Gastrocnemius medialis (tissue), 4 donors: ENCODE results near the gene OR1A2.

Source experiments
- POLR2A ChIP-seq, 2 donors: fragments of 450-650 bp; IDR thresholded peaks; one replicate each; pipeline ENCODE4 v1.6.1; 2017; ENCODE audit warnings: antibody characterized with exemption in 2 of 2, mild to moderate bottlenecking in 2 of 2, moderate library complexity in 2 of 2
- TF ChIP-seq, protein P1 (sequence below), 5 experiments: fragments of 450-650 bp in 3 of 5; fragments of 200-600 bp in 2 of 5; sonication (generic) in 2 of 5; IDR thresholded peaks in 4 of 5; conservative IDR thresholded peaks in 1 of 5; 1 replicate in 4 of 5; 2 replicates in 1 of 5; pipeline ENCODE4 v1.5.1; 2016 to 2019; ENCODE audit warnings: antibody characterized with exemption in 5 of 5, mild to moderate bottlenecking in 3 of 5, moderate library complexity in 3 of 5

DNA sequence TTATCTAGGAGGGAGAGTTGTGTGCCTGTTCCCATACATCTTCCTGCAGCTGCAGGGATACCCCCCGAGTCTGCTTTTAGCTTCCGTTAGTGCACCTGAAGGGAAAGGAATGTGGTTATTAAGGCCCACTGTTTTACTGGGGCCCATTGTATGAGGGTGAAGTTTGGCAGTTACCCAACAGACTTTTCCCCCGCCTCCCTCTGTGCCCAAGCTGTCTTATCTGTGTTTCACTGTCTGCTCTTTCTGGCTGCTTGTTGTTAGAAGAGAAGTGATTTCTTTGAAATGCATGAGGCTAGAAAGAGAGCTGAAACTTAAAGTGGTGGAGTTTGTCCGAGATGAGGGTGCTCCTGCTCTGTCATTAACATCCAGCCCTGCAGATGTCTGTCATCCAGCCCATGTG lies 7.4 kb upstream of the OR1A2 start:
- TF ChIP-seq, protein P1, sequence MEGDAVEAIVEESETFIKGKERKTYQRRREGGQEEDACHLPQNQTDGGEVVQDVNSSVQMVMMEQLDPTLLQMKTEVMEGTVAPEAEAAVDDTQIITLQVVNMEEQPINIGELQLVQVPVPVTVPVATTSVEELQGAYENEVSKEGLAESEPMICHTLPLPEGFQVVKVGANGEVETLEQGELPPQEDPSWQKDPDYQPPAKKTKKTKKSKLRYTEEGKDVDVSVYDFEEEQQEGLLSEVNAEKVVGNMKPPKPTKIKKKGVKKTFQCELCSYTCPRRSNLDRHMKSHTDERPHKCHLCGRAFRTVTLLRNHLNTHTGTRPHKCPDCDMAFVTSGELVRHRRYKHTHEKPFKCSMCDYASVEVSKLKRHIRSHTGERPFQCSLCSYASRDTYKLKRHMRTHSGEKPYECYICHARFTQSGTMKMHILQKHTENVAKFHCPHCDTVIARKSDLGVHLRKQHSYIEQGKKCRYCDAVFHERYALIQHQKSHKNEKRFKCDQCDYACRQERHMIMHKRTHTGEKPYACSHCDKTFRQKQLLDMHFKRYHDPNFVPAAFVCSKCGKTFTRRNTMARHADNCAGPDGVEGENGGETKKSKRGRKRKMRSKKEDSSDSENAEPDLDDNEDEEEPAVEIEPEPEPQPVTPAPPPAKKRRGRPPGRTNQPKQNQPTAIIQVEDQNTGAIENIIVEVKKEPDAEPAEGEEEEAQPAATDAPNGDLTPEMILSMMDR (IDR thresholded peaks at IDR 0.05 in 4 of 5, conservative IDR thresholded peaks at IDR 0.05 in 1 of 5), result no peak
- TF ChIP-seq POLR2A (IDR thresholded peaks at IDR 0.05), result no peak
